ENCODE data around the gene CAMK4. TPM values are rescaled to one million over a fixed set of nuclear protein-coding genes. Genes with fewer than 3 reads are reported as not detected.

Gene CAMK4
- total RNA-seq, 2 donors from 2014 or later: 139 to 163 TPM

DNA sequence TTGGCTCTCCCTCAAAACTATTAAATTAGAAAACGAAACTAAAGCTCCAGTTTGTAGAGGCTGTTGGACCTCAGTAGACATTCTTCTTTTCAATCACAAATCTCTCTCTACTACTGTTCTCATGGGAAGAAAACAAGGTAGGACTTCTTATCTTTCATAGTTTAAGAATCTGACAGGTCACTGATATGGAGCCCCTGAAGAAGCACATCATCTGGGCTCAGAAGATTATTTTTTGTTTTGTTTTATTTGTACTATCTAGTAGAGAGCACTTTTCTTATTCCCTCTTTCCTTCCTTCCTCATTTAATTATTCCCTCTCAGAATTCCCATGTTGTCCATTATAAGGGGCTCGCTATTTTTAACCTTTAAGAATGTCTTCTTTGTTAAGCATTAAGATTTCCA, 261.9 kb downstream of the CAMK4 start:
- Mint-ChIP-seq H3K4me1 (no peaks in the 10 kb centered on the region), H3K36me3 (ENCODE audit: low read depth) (peaks cover 9% of the 10 kb centered on the region), H3K27me3 (no peaks in the 10 kb centered on the region), H3K4me3 (no peak overlapping the region), H3K27ac (peak overlapping the region; percentile 47)
- no peak for DNase-seq
- no peak for ATAC-seq
- H3K9me3 ChIP-seq (ENCODE audit: control insufficient read depth, low read length, poor library complexity, severe bottlenecking): no peaks in the 10 kb centered on the region

- H3K4me3 Mint-ChIP-seq: no peak overlapping the region
- no peak for ATAC-seq
- no peaks in the 10 kb centered on the region for H3K9me3 ChIP-seq (ENCODE audit: control insufficient read depth, low read length, poor library complexity, severe bottlenecking)
- DNase-seq: no peak
- H3K27me3 Mint-ChIP-seq: no peaks in the 10 kb centered on the region
- H3K36me3 Mint-ChIP-seq (ENCODE audit: low read depth): peaks cover 7% of the 10 kb centered on the region
- no peak overlapping the region for H3K27ac Mint-ChIP-seq
- no peaks in the 10 kb centered on the region for H3K4me1 Mint-ChIP-seq
Measured at GRCh38 chr5:111486926-111487325, 262.7 kb downstream of the CAMK4 start.

DNA sequence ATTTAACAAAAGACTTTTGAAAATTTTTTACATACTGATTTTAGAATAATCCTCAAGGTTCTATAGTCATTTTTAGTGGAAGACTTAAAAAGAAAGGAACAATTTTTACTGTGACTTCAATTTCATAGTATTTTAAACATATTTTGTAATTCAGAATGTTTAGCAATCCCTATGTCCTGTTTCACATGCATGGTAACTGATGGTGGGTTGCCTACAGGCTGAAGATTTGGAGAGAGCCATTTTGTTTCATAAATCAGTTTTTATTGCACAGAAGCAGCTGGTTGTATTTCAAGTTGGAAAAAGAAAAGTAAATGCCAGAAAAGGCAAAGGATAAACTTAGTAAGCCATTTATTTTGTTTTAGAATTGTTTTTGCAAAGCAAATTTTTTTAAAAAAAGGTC, 264.2 kb downstream of the CAMK4 start:
- no peak overlapping the region for H3K4me3 Mint-ChIP-seq
- H3K4me1 Mint-ChIP-seq: peaks cover 3% of the 10 kb centered on the region
- H3K27ac Mint-ChIP-seq: no peak overlapping the region
- H3K36me3 Mint-ChIP-seq (ENCODE audit: low read depth): peaks cover 9% of the 10 kb centered on the region
- DNase-seq: no peak
- ATAC-seq: no peak
- no peaks in the 10 kb centered on the region for H3K27me3 Mint-ChIP-seq
- no peaks in the 10 kb centered on the region for H3K9me3 ChIP-seq (ENCODE audit: control insufficient read depth, low read length, poor library complexity, severe bottlenecking)

DNA sequence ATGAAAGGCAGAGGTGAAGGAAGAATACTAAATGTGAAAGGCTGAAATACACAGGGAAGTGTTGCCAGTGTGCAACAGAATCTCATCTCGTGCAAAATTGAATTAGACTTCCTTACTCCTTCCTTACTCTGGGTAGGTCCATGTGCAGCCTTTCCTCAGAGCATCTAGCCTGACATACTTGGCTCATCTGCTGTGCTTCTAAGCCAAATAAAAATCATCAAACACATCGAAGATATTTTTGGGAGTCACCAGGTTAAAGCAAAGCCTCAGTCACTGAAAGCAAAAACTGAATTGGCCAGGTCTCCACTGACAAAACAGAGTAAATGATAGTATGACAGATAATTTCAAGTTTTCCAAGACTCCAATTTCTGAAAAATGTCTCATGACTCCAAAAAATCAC, 268.8 kb downstream of the CAMK4 start:
- H3K27me3 Mint-ChIP-seq: no peaks in the 10 kb centered on the region

GRCh38 chr5:111494355-111494999, 270.3 kb downstream of the CAMK4 start:
- no peaks in the 10 kb centered on the region for H3K9me3 ChIP-seq (ENCODE audit: control insufficient read depth, low read length, poor library complexity, severe bottlenecking)
- Mint-ChIP-seq H3K27me3 (no peaks in the 10 kb centered on the region), H3K4me1 (peaks cover 8% of the 10 kb centered on the region), H3K27ac (peak overlapping the region; percentile 47), H3K36me3 (ENCODE audit: low read depth) (peaks cover 5% of the 10 kb centered on the region), H3K4me3 (no peak overlapping the region)
- no peak for ATAC-seq
- DNase-seq: no peak

More for the DNA sequence above, 268.8 kb downstream of the CAMK4 start:
- H3K4me1 Mint-ChIP-seq: peaks cover 8% of the 10 kb centered on the region
- no peak overlapping the region for H3K4me3 Mint-ChIP-seq
- peak overlapping the region; percentile 47 for H3K27ac Mint-ChIP-seq
- no peaks in the 10 kb centered on the region for H3K9me3 ChIP-seq (ENCODE audit: control insufficient read depth, low read length, poor library complexity, severe bottlenecking)
- peaks cover 5% of the 10 kb centered on the region for H3K36me3 Mint-ChIP-seq (ENCODE audit: low read depth)
- DNase-seq (no peak), ATAC-seq (no peak)

GRCh38 chr5:111495159-111495558, 271.0 kb downstream of the CAMK4 start:
- ATAC-seq (no peak), DNase-seq (no peak)
- H3K9me3 ChIP-seq (ENCODE audit: control insufficient read depth, low read length, poor library complexity, severe bottlenecking): no peaks in the 10 kb centered on the region
- peaks cover 5% of the 10 kb centered on the region for H3K36me3 Mint-ChIP-seq (ENCODE audit: low read depth)
- H3K27ac Mint-ChIP-seq: no peak overlapping the region
- H3K27me3 Mint-ChIP-seq: no peaks in the 10 kb centered on the region
- peaks cover 8% of the 10 kb centered on the region for H3K4me1 Mint-ChIP-seq
- no peak overlapping the region for H3K4me3 Mint-ChIP-seq

- Mint-ChIP-seq H3K27ac (peak overlapping the region; percentile 53), H3K4me1 (peaks cover 5% of the 10 kb centered on the region), H3K36me3 (ENCODE audit: low read depth) (peaks cover 3% of the 10 kb centered on the region), H3K27me3 (no peaks in the 10 kb centered on the region), H3K4me3 (no peak overlapping the region)
- no peaks in the 10 kb centered on the region for H3K9me3 ChIP-seq (ENCODE audit: control insufficient read depth, low read length, poor library complexity, severe bottlenecking)
- DNase-seq: no peak
- ATAC-seq: no peak
Measured at GRCh38 chr5:111498346-111498745, 274.2 kb downstream of the CAMK4 start.

- no peaks in the 10 kb centered on the region for H3K9me3 ChIP-seq (ENCODE audit: control insufficient read depth, low read length, poor library complexity, severe bottlenecking)
- no peak for DNase-seq
- Mint-ChIP-seq H3K36me3 (ENCODE audit: low read depth) (no peaks in the 10 kb centered on the region), H3K4me1 (peaks cover 11% of the 10 kb centered on the region), H3K27me3 (no peaks in the 10 kb centered on the region), H3K27ac (no peak overlapping the region), H3K4me3 (no peak overlapping the region)
- ATAC-seq: no peak
Measured at GRCh38 chr5:111502956-111503355, 278.8 kb downstream of the CAMK4 start.

- no peaks in the 10 kb centered on the region for H3K27me3 Mint-ChIP-seq
- DNase-seq (no peak), ATAC-seq (no peak)
- H3K36me3 Mint-ChIP-seq (ENCODE audit: low read depth): no peaks in the 10 kb centered on the region
- H3K9me3 ChIP-seq (ENCODE audit: control insufficient read depth, low read length, poor library complexity, severe bottlenecking): no peaks in the 10 kb centered on the region
- no peak overlapping the region for H3K4me3 Mint-ChIP-seq
- H3K4me1 Mint-ChIP-seq: peaks cover 20% of the 10 kb centered on the region
- no peak overlapping the region for H3K27ac Mint-ChIP-seq
Measured at GRCh38 chr5:111505096-111505495, 280.9 kb downstream of the CAMK4 start.

DNA sequence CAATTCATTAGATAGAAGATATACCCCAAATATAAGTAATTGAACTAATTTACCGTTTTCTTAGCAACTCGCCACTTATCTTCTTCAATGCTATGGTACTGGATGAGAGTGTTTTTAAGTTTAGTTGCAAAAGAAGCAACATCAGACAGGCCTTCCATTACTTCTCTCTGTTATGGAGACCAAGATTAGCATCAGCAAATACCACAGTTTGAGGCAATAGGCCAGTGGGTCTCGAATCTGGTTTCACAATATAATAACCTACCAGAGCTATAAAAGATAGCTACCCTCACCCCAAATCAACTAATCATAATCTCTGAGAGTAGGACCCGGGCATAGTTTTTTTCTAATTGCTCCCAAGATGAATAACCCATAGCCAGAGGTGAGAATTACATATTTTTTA, 283.1 kb downstream of the CAMK4 start:
- Mint-ChIP-seq H3K27ac (peak overlapping the region; percentile 63), H3K4me3 (no peak overlapping the region), H3K4me1 (peaks cover 26% of the 10 kb centered on the region), H3K36me3 (ENCODE audit: low read depth) (peaks cover 2% of the 10 kb centered on the region), H3K27me3 (no peaks in the 10 kb centered on the region)
- H3K9me3 ChIP-seq (ENCODE audit: control insufficient read depth, low read length, poor library complexity, severe bottlenecking): no peaks in the 10 kb centered on the region
- no peak for DNase-seq
- no peak for ATAC-seq

- Mint-ChIP-seq H3K27me3 (no peaks in the 10 kb centered on the region), H3K27ac (no peak overlapping the region), H3K4me1 (peaks cover 30% of the 10 kb centered on the region), H3K4me3 (no peak overlapping the region), H3K36me3 (ENCODE audit: low read depth) (peaks cover 5% of the 10 kb centered on the region)
- ATAC-seq (no peak), DNase-seq (no peak)
- no peaks in the 10 kb centered on the region for H3K9me3 ChIP-seq (ENCODE audit: control insufficient read depth, low read length, poor library complexity, severe bottlenecking)
Measured at GRCh38 chr5:111509119-111509518, 284.9 kb downstream of the CAMK4 start.

DNA sequence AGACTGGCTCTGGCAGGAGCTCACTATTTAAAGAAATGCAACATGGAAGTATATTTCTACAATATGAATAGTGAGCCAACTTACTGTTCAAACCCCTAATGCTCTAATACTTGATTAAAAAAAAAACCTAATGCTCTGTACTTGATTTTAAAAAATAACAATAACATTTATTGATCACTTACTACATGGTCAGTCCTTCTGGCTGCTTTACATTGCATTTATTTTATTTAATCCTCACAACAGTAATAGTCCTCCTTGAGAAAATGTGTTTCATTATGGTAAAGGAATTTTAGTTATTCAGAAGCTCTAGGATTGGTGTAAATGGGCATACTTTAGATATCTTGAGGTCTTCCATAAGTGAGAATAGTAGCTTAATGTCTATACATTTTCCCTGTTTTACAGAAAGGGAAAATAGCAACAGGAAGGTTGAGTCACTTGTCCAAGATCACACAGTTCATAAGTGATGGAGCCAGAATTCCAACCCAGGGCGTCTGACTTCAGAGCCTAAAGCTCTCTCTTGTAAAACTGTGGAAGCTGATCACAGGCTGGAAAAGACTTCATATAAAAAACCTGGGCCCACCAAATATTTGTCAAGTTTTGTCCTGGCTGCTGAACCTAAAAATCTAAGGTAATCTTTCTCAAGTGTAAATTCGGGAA, 287.1 kb downstream of the CAMK4 start:
- peaks cover 5% of the 10 kb centered on the region for H3K36me3 Mint-ChIP-seq (ENCODE audit: low read depth)
- H3K9me3 ChIP-seq (ENCODE audit: control insufficient read depth, low read length, poor library complexity, severe bottlenecking): no peaks in the 10 kb centered on the region
- peak overlapping the region; percentile 96 for H3K27ac Mint-ChIP-seq
- no peaks in the 10 kb centered on the region for H3K27me3 Mint-ChIP-seq
- DNase-seq: no peak
- peak overlapping the region; percentile 99 for H3K4me3 Mint-ChIP-seq
- ATAC-seq: no peak
- H3K4me1 Mint-ChIP-seq: peaks cover 30% of the 10 kb centered on the region

- H3K4me1 Mint-ChIP-seq: peaks cover 30% of the 10 kb centered on the region
- no peaks in the 10 kb centered on the region for H3K9me3 ChIP-seq (ENCODE audit: control insufficient read depth, low read length, poor library complexity, severe bottlenecking)
- no peaks in the 10 kb centered on the region for H3K27me3 Mint-ChIP-seq
- H3K36me3 Mint-ChIP-seq (ENCODE audit: low read depth): peaks cover 5% of the 10 kb centered on the region
- DNase-seq (no peak), ATAC-seq (peak; percentile 0)
- peak overlapping the region; percentile 96 for H3K27ac Mint-ChIP-seq
- H3K4me3 Mint-ChIP-seq: peak overlapping the region; percentile 99
Measured at GRCh38 chr5:111511831-111512374, 287.7 kb downstream of the CAMK4 start.
